Suprapubic skin (tissue), 4 donors: ENCODE measurements around the gene FGF19. TPM values are rescaled to one million over a fixed set of nuclear protein-coding genes. Genes with fewer than 3 reads are reported as not detected.

ENCODE experiments used
- DNase-seq, 2 donors: peaks; one replicate each; pipeline ENCODE4 v3.0.0-alpha.2; 2019; ENCODE audit warnings: low spot score in 2 of 2
- H3K27ac ChIP-seq: fragments of 200-600 bp; sonication (generic); one replicate; pipeline ENCODE4 v1.5.1; 2019
- H3K27me3 ChIP-seq: fragments of 200-600 bp; sonication (generic); one replicate; pipeline ENCODE4 v1.5.1; 2019
- H3K36me3 ChIP-seq: fragments of 200-600 bp; sonication (generic); one replicate; pipeline ENCODE4 v1.5.1; 2019
- H3K4me1 ChIP-seq: fragments of 200-600 bp; sonication (generic); one replicate; pipeline ENCODE4 v1.5.1; 2019
- H3K4me3 ChIP-seq: fragments of 200-600 bp; sonication (generic); one replicate; pipeline ENCODE4 v1.5.1; 2019; ENCODE audit warnings: mild to moderate bottlenecking
- H3K9me3 ChIP-seq: fragments of 200-600 bp; sonication (generic); one replicate; pipeline ENCODE4 v1.5.1; 2019
- EP300 ChIP-seq: sonication (generic); formaldehyde crosslinking; IDR thresholded peaks from one replicate; pipeline ENCODE4 v1.6.1; 2017; ENCODE audit warnings: antibody characterized with exemption
- POLR2A ChIP-seq, 2 donors: fragments of 450-650 bp; IDR thresholded peaks; one replicate each; pipeline ENCODE4 v1.6.1; 2017; ENCODE audit warnings: antibody characterized with exemption in 2 of 2, mild to moderate bottlenecking in 2 of 2, moderate library complexity in 2 of 2
- POLR2AphosphoS5 ChIP-seq, 3 donors: sonication (generic); formaldehyde crosslinking; IDR thresholded peaks; one replicate each; pipeline ENCODE4 v1.6.1; 2017; ENCODE audit warnings: antibody characterized with exemption in 3 of 3
- whole genome bisulfite sequencing: methylation state at CpG from one replicate; pipeline ENCODE4 v1.1.5; 2018; 5-methylcytosine and 5-hydroxymethylcytosine counted together
- total RNA-seq, 4 donors: library from RNA; depleted of rRNA; stranded (reverse); fragments of >200 nt; gene quantifications; one replicate each; pipeline ENCODE4 v1.1.0, GENCODE V29; 2016
- TF ChIP-seq, protein P1 (sequence below), 2 donors: fragments of 200-600 bp in 1 of 2; fragments of 450-650 bp in 1 of 2; sonication (generic) in 1 of 2; IDR thresholded peaks; one replicate each; pipeline ENCODE4 v1.5.1; 2016 to 2019; ENCODE audit warnings: antibody characterized with exemption in 2 of 2, mild to moderate bottlenecking in 1 of 2, moderate library complexity in 1 of 2

Gene FGF19
- total RNA-seq, 4 donors from 2014 or later = not detected

DNA sequence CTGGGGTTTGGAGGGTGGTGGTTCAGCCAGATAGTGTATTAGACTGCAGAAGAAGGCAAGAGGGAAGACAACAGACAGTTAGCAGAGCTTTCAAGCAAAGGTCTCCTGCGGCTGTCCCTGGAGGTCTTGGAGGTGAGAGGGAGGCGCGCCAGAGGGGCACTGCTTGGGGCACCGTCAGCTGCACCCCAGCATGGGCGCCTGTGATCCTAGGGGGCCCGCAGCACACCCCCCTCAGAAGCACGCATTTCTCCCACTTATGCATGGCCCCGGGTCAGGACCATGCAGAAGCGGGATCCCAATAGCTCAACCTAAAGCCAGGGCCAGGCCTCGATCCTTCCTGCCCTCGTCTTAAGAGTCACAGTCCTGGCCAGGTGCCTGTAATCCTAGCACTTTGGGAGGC is 44.8 kb upstream of the FGF19 start:
- Histone ChIP-seq H3K9me3 (no peaks in the 10 kb centered on the region), H3K36me3 (no peaks in the 10 kb centered on the region), H3K27ac (no peak overlapping the region), H3K4me1 (no peaks in the 10 kb centered on the region), H3K27me3 (peaks cover 59% of the 10 kb centered on the region), H3K4me3 (no peak overlapping the region)
- 87% methylated on average over 11 of the region's 11 CpGs for WGBS
- DNase-seq = no peak
- TF ChIP-seq POLR2AphosphoS5 (IDR thresholded peaks at IDR 0.05) (no peak), POLR2A (IDR thresholded peaks at IDR 0.05) (no peak), EP300 (no peak)
- TF ChIP-seq, protein P1, sequence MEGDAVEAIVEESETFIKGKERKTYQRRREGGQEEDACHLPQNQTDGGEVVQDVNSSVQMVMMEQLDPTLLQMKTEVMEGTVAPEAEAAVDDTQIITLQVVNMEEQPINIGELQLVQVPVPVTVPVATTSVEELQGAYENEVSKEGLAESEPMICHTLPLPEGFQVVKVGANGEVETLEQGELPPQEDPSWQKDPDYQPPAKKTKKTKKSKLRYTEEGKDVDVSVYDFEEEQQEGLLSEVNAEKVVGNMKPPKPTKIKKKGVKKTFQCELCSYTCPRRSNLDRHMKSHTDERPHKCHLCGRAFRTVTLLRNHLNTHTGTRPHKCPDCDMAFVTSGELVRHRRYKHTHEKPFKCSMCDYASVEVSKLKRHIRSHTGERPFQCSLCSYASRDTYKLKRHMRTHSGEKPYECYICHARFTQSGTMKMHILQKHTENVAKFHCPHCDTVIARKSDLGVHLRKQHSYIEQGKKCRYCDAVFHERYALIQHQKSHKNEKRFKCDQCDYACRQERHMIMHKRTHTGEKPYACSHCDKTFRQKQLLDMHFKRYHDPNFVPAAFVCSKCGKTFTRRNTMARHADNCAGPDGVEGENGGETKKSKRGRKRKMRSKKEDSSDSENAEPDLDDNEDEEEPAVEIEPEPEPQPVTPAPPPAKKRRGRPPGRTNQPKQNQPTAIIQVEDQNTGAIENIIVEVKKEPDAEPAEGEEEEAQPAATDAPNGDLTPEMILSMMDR (IDR thresholded peaks at IDR 0.05) = no peak

DNA sequence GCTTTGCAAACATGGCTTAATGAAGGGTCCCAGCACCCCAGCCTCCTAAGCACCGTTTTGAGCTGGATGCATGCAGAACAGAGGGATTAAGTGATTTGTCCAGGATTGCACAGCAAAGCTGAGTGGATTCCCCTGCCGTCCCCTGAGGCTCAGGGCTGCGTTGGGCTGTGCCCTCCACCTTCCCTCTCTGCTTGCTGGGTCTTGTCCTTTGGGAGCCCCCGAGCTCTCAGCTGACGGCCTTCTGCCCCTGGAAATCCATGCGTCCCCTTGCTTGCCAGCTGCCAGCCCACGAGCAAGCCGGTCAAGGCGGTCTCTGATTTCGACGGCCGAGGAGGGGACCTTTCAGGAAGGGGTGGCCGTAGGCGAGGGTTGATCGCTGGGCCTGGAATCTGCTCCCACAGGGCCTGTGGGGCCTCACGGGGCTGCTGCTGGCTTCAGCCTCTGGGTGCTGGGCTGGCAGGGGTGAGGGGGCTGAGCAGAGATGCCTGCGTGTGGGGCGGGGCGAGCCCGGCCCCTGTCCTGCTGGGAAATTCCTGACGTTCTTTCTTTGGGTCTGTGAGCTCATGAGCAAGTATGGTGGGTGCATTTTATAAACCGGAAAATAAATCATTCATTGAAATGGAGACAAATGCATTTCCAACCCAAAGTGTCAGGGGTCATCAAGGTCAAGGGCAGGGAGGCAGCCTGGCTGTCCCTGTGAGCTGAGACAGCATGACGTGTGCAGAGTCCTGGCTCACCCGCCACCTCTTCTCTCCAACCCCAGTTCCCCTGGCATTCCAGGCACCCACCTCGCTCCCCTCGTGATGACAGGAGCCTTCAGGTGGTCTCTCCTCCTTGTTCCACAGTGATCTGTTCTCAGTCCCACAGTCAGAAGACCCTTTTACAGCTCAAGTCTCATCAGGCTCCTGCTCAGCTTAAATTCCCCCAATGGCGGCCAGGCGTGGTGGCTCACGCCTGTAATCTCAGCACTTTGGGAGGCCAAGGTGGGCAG is 43.2 kb upstream of the FGF19 start:
- H3K36me3 ChIP-seq = no peaks in the 10 kb centered on the region
- H3K4me3 ChIP-seq = no peak overlapping the region
- WGBS = 52% methylated on average over 20 of the region's 29 CpGs
- H3K27me3 ChIP-seq = peaks cover 56% of the 10 kb centered on the region
- H3K27ac ChIP-seq = no peak overlapping the region
- no peaks in the 10 kb centered on the region for H3K9me3 ChIP-seq
- DNase-seq = no peak
- no peaks in the 10 kb centered on the region for H3K4me1 ChIP-seq
- TF ChIP-seq POLR2AphosphoS5 (IDR thresholded peaks at IDR 0.05) (no peak), POLR2A (IDR thresholded peaks at IDR 0.05) (no peak), EP300 (no peak)
- TF ChIP-seq, protein P1 (IDR thresholded peaks at IDR 0.05) = no peak

DNA sequence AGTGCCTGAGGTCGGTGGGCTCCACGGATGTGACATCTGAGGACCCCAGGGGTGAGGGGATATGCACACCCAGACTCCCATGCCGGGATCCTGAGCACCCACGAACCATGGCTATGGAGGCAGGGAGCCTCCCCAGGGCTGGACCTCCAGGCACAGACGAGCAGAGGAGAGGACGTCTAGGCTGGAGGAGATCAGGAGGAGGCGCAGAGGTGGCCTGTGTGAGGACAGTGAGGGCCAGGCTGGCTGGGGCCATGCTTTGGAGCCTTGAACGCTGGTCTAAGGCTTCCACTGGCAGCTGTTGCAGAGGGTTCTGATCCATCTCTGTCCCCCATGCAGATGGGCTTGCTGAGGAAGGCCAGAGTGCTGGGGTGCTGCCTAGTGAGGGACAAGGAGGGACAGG is 42.3 kb upstream of the FGF19 start:
- H3K4me3 ChIP-seq = no peak overlapping the region
- WGBS = 77% methylated on average over 8 of the region's 8 CpGs
- no peak for DNase-seq
- H3K9me3 ChIP-seq = no peaks in the 10 kb centered on the region
- no peaks in the 10 kb centered on the region for H3K36me3 ChIP-seq
- peaks cover 56% of the 10 kb centered on the region for H3K27me3 ChIP-seq
- H3K27ac ChIP-seq = no peak overlapping the region
- TF ChIP-seq EP300 (no peak), POLR2AphosphoS5 (IDR thresholded peaks at IDR 0.05) (no peak), POLR2A (IDR thresholded peaks at IDR 0.05) (no peak)
- TF ChIP-seq, protein P1 (IDR thresholded peaks at IDR 0.05) = no peak
- H3K4me1 ChIP-seq = no peaks in the 10 kb centered on the region

DNA sequence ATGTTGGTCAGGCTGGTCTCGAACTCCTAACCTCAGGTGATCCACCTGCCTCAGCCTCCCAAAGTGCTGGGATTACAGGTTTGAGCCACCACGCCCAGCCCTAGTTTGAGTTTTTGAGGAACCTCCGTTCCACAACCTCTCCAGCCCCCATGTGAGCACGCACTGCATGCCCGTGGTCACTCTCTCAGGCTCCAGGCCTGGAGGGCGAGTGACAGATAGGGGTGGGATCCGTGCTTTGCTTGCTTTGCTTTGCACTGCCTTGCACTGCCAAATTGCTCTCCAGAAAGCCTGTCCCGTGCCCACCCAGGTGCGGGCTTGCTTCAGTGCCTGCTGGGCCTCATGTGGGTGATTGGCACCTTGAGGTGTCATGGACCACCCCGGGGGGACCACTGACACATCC is 41.4 kb upstream of the FGF19 start:
- no peak overlapping the region for H3K4me3 ChIP-seq
- WGBS = 100% methylated on average over 1 of the region's 10 CpGs
- no peak for DNase-seq
- H3K9me3 ChIP-seq = no peaks in the 10 kb centered on the region
- no peak for TF ChIP-seq EP300
- TF ChIP-seq POLR2AphosphoS5 (IDR thresholded peaks at IDR 0.05) = no peak
- TF ChIP-seq POLR2A (IDR thresholded peaks at IDR 0.05) = no peak
- TF ChIP-seq, protein P1 (IDR thresholded peaks at IDR 0.05) = no peak
- H3K4me1 ChIP-seq = no peaks in the 10 kb centered on the region
- H3K27ac ChIP-seq = no peak overlapping the region
- peaks cover 50% of the 10 kb centered on the region for H3K27me3 ChIP-seq
- H3K36me3 ChIP-seq = no peaks in the 10 kb centered on the region

DNA sequence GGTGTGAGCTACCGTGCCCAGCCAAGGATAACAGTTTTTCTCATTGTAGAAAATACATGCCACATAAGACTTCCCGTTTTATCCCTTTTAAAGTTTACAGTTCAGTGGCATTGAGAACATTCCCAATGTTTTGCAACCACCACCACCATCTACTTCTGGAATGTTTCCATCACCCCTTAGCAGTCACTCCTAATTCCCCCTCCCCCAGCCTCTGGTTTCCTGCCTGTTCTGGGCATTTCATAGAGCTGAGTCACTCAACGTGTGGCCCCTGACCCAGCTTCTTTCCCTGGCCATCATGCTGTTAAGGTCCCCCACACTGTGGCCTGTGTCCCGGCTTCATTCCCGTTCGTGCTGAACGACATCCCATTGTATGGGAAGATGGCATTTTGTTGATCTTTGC is 40.6 kb upstream of the FGF19 start:
- H3K36me3 ChIP-seq = no peaks in the 10 kb centered on the region
- 65% methylated on average over 7 of the region's 7 CpGs for WGBS
- H3K27ac ChIP-seq = no peak overlapping the region
- DNase-seq = no peak
- no peaks in the 10 kb centered on the region for H3K9me3 ChIP-seq
- H3K27me3 ChIP-seq = peaks cover 42% of the 10 kb centered on the region
- H3K4me1 ChIP-seq = no peaks in the 10 kb centered on the region
- H3K4me3 ChIP-seq = no peak overlapping the region
- TF ChIP-seq, protein P1 (IDR thresholded peaks at IDR 0.05) = no peak
- TF ChIP-seq EP300 (no peak), POLR2A (IDR thresholded peaks at IDR 0.05) (no peak), POLR2AphosphoS5 (IDR thresholded peaks at IDR 0.05) (no peak)
